Measurements from ENCODE around the gene PFDN1.

GRCh38 chr5:140317859-140318258 lies 15.0 kb upstream of the PFDN1 start:
- TF ChIP-seq POLR2AphosphoS5 (IDR thresholded peaks at IDR 0.05; ENCODE audit: low read depth, low read length), result no peak
- no peak for TF ChIP-seq POLR2A (IDR thresholded peaks at IDR 0.05; ENCODE audit: low read depth, low read length)
- no peak for TF ChIP-seq PAX5 (IDR thresholded peaks at IDR 0.05; ENCODE audit: insufficient read depth, low read length, severe bottlenecking)
- no peak for TF ChIP-seq TAF1 (IDR thresholded peaks at IDR 0.05; ENCODE audit: low read depth, low read length)
- TF ChIP-seq POU2F2 (IDR thresholded peaks at IDR 0.05; ENCODE audit: low read depth, low read length), result no peak

All from GM12891 (cell line).